ENCODE measurements around the gene NNMT.
A peak's percentile ranks its signal among the peaks of the same experiment; 100 is the strongest.
"Not testable (repeated sequence)": the region's sequence is repeated elsewhere in the genome, so short reads cannot be mapped to it uniquely, and the experiment has no call there.

Gene NNMT

GRCh38 chr11:114321621-114322257, 25.5 kb downstream of the NNMT start:
- Histone ChIP-seq H3K36me3 (no peaks in the 10 kb centered on the region), H3K4me1 (peaks cover 0 to 3% (median 1%) of the 10 kb centered on the region in 10 experiments; a peak in 10 of 20 replicates), H3K27ac (no peak overlapping the region), H3K9me3 (replicated peaks in 1 of 11) (peaks cover 0 to 7% (median 0%) of the 10 kb centered on the region in 11 experiments; a peak in 2 of 22 replicates), H3K9ac (no peak overlapping the region), H3K27me3 (no peaks in the 10 kb centered on the region), H3K4me3 (no peak overlapping the region), H4K20me1 (no peaks in the 10 kb centered on the region), H3K4me2 (no peak overlapping the region)
- TF ChIP-seq Cebpa-rat (IDR thresholded peaks at IDR 0.05): no peak

- Histone ChIP-seq H4K20me1 (no peaks in the 10 kb centered on the region), H3K36me3 (no peaks in the 10 kb centered on the region), H3K4me1 (peaks cover 0 to 8% (median 6%) of the 10 kb centered on the region in 10 experiments; a peak in 10 of 20 replicates), H3K27me3 (no peaks in the 10 kb centered on the region), H3K27ac (no peak overlapping the region), H3K9ac (no peak overlapping the region), H3K9me3 (replicated peaks in 1 of 11) (peaks cover 0 to 7% (median 0%) of the 10 kb centered on the region in 11 experiments; a peak in 2 of 22 replicates), H3K4me2 (no peak overlapping the region), H3K4me3 (no peak overlapping the region)
- TF ChIP-seq Cebpa-rat (IDR thresholded peaks at IDR 0.05): no peak
Measured at GRCh38 chr11:114322934-114323333, 26.7 kb downstream of the NNMT start.

DNA sequence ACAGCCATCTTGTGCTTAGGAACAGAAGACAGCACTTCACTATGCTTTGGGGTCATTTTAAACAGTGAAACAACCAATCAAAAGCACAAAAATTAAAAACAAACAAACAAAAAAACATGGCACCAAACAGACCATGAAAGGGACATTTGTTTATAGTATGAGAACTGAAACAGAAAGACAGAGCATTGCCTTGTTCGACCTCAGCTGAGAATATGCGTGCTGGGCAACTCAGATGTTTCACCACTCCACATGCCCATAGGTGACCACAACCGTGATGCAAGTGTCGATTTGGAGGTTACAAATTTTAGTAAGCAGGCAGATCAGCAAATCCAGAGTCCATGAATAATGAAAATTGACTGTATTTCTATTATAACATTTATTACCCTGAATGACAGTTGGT, 30.0 kb downstream of the NNMT start:
- Histone ChIP-seq H3K9ac (no peak overlapping the region), H3K4me2 (no peak overlapping the region)
- TF ChIP-seq Cebpa-rat (IDR thresholded peaks at IDR 0.05): no peak

DNA sequence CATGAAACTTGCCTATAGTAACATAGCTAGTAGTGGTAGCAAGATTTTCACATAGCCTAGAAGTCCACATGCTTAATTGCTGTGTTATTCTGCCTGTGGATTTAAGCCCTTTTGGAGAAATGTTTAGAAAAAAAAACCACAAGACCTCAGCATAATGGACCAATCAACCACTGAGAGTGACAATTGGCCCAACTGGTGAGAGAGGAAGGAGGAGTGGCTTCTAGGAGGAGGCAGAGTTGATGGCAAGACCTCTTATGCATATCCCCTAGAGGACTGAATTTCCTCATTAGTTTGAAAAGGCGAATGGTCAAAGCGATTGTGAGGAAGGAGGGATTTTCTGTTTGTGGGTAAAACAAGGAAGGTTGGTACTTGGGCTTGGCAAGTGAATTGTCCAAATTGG, 30.6 kb downstream of the NNMT start:
- H3K27ac ChIP-seq: no peak overlapping the region
- no peaks in the 10 kb centered on the region for H3K36me3 ChIP-seq
- H3K4me1 ChIP-seq: peaks cover 0 to 8% (median 6%) of the 10 kb centered on the region in 10 experiments; a peak in 10 of 20 replicates
- H3K9me3 ChIP-seq (replicated peaks in 1 of 11): peaks cover 4 to 29% (median 13%) of the 10 kb centered on the region in 11 experiments; a peak in 20 of 22 replicates
- no peaks in the 10 kb centered on the region for H4K20me1 ChIP-seq
- H3K4me2 ChIP-seq: peak overlapping the region in 8 of 11 experiments; percentile 7 to 52 (median 30); a peak in 11 of 22 replicates
- TF ChIP-seq Cebpa-rat (IDR thresholded peaks at IDR 0.05): no peak
- H3K4me3 ChIP-seq: no peak overlapping the region
- H3K9ac ChIP-seq: no peak overlapping the region
- no peaks in the 10 kb centered on the region for H3K27me3 ChIP-seq

More for the DNA sequence above, 30.0 kb downstream of the NNMT start:
- H3K36me3 ChIP-seq: no peaks in the 10 kb centered on the region
- no peaks in the 10 kb centered on the region for H4K20me1 ChIP-seq
- peaks cover 4 to 25% (median 12%) of the 10 kb centered on the region in 11 experiments; a peak in 20 of 22 replicates for H3K9me3 ChIP-seq (replicated peaks in 1 of 11)
- H3K4me3 ChIP-seq: no peak overlapping the region
- no peaks in the 10 kb centered on the region for H3K27me3 ChIP-seq
- H3K4me1 ChIP-seq: peaks cover 0 to 8% (median 6%) of the 10 kb centered on the region in 10 experiments; a peak in 10 of 20 replicates
- no peak overlapping the region for H3K27ac ChIP-seq

GRCh38 chr11:114330373-114330772, 34.2 kb downstream of the NNMT start:
- Histone ChIP-seq H3K4me2 (no peak overlapping the region), H3K4me3 (no peak overlapping the region)

DNA sequence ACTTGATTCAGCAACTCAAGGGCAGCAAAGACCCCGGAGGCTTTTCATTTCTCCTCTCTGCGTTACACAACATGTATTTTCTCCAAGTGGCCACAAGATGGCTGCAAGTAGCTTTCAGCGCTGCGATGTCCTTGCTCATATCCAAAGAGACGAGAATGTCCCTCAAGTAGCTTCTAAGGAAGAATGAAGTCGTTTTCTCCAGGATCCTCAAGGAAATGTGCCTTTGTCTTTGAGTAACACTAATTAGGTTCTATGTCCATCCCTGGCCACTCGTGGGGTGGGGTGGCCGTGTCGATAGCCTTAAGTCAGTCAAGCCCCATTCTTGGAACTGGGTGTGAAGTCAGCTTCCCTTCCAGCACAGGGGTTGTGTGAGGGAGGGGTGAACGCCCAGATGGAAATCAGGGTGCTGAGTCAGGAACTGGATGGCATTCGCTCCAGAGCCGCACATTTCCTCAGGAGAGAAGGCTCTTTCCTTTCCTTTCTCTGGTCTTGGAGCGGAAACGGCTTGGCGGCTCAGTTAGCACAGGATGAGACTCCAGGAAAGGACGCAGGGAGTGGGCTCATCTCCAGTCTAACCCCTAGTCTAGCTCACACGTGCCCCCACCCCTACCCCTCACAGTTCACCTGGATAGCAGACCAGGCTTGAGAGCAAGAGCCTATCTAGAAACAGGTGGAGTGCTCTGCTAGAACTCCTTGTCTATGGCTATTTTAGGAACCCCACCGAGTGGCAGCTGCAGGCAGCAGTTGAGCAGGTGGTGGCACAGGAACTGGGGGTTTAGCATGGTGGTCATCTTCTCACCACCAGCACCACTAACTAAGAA, 44.3 kb downstream of the NNMT start:
- Histone ChIP-seq H3K27me3 (no peaks in the 10 kb centered on the region), H3K4me2 (peak overlapping the region; percentile 26 to 84 (median 65); a peak in 21 of 22 replicates), H3K36me3 (no peaks in the 10 kb centered on the region), H3K4me3 (peak overlapping the region in 3 of 10 experiments; percentile 10 to 24 (median 24); a peak in 3 of 20 replicates), H4K20me1 (no peaks in the 10 kb centered on the region), H3K27ac (no peak overlapping the region), H3K4me1 (peaks cover 8 to 13% (median 11%) of the 10 kb centered on the region in 10 experiments; a peak in 19 of 20 replicates), H3K9ac (peak overlapping the region in 1 of 11 experiments; percentile 3; a peak in 1 of 22 replicates), H3K9me3 (replicated peaks in 1 of 11) (peaks cover 0 to 5% (median 0%) of the 10 kb centered on the region in 11 experiments; a peak in 2 of 22 replicates)
- no peak; a peak in 2 of 22 replicates for TF ChIP-seq Cebpa-rat (IDR thresholded peaks at IDR 0.05)

More at GRCh38 chr11:114330373-114330772, 34.2 kb downstream of the NNMT start:
- no peak for TF ChIP-seq Cebpa-rat (IDR thresholded peaks at IDR 0.05)
- H3K36me3 ChIP-seq: no peaks in the 10 kb centered on the region
- no peaks in the 10 kb centered on the region for H3K27me3 ChIP-seq
- H3K9ac ChIP-seq: no peak overlapping the region
- no peak overlapping the region for H3K27ac ChIP-seq
- H3K9me3 ChIP-seq (replicated peaks in 1 of 11): peaks cover 4 to 22% (median 12%) of the 10 kb centered on the region in 11 experiments; a peak in 20 of 22 replicates
- no peaks in the 10 kb centered on the region for H4K20me1 ChIP-seq
- peaks cover 0 to 8% (median 6%) of the 10 kb centered on the region in 10 experiments; a peak in 10 of 20 replicates for H3K4me1 ChIP-seq

- H4K20me1 ChIP-seq: not testable (repeated sequence)
Measured at GRCh38 chr11:114341667-114342066, 45.5 kb downstream of the NNMT start.

GRCh38 chr11:114342476-114342875, 46.3 kb downstream of the NNMT start:
- Histone ChIP-seq H3K27me3 (no peaks in the 10 kb centered on the region), H3K27ac (no peak overlapping the region), H4K20me1 (no peaks in the 10 kb centered on the region), H3K4me1 (peaks cover 8 to 13% (median 11%) of the 10 kb centered on the region in 10 experiments; a peak in 19 of 20 replicates), H3K4me3 (no peak overlapping the region), H3K36me3 (no peaks in the 10 kb centered on the region; a peak in 1 of 22 replicates), H3K9me3 (replicated peaks in 1 of 11) (peaks cover 6 to 13% (median 9%) of the 10 kb centered on the region in 11 experiments; a peak in 19 of 22 replicates), H3K4me2 (no peak overlapping the region), H3K9ac (no peak overlapping the region)
- no peak for TF ChIP-seq Cebpa-rat (IDR thresholded peaks at IDR 0.05)

More at GRCh38 chr11:114341667-114342066, 45.5 kb downstream of the NNMT start:
- not testable (repeated sequence) for H3K27me3 ChIP-seq; H3K9ac ChIP-seq; H3K27ac ChIP-seq; H3K9me3 ChIP-seq (replicated peaks in 1 of 11); H3K36me3 ChIP-seq; H3K4me3 ChIP-seq
- Histone ChIP-seq H3K4me2 (peak overlapping the region in 3 of 11 experiments; percentile 82 to 84 (median 84); a peak in 3 of 22 replicates), H3K4me1 (peaks cover 8 to 13% (median 11%) of the 10 kb centered on the region in 10 experiments; a peak in 19 of 20 replicates)

- no peaks in the 10 kb centered on the region for H4K20me1 ChIP-seq
- H3K4me2 ChIP-seq: no peak overlapping the region
- H3K27ac ChIP-seq: no peak overlapping the region
- H3K9me3 ChIP-seq (replicated peaks in 1 of 11): peaks cover 6 to 16% (median 12%) of the 10 kb centered on the region in 11 experiments; a peak in 19 of 22 replicates
- H3K4me1 ChIP-seq: peaks cover 8 to 13% (median 11%) of the 10 kb centered on the region in 10 experiments; a peak in 19 of 20 replicates
- H3K9ac ChIP-seq: no peak overlapping the region
- no peaks in the 10 kb centered on the region; a peak in 1 of 22 replicates for H3K36me3 ChIP-seq
- H3K4me3 ChIP-seq: no peak overlapping the region
- H3K27me3 ChIP-seq: no peaks in the 10 kb centered on the region
- no peak for TF ChIP-seq Cebpa-rat (IDR thresholded peaks at IDR 0.05)
Measured at GRCh38 chr11:114343020-114343419, 46.8 kb downstream of the NNMT start.
